SKM-1 treated with dmso at 0.1 percent for 144 hours (cell line): Measurements from ENCODE around the gene CRB2.

Experiments used
- DNase-seq: peaks from one replicate; lab custom pipeline; 2025; ENCODE audit not compliant: unreplicated experiment; lab: John Stamatoyannopoulos, UW

CRB2 gene

DNA sequence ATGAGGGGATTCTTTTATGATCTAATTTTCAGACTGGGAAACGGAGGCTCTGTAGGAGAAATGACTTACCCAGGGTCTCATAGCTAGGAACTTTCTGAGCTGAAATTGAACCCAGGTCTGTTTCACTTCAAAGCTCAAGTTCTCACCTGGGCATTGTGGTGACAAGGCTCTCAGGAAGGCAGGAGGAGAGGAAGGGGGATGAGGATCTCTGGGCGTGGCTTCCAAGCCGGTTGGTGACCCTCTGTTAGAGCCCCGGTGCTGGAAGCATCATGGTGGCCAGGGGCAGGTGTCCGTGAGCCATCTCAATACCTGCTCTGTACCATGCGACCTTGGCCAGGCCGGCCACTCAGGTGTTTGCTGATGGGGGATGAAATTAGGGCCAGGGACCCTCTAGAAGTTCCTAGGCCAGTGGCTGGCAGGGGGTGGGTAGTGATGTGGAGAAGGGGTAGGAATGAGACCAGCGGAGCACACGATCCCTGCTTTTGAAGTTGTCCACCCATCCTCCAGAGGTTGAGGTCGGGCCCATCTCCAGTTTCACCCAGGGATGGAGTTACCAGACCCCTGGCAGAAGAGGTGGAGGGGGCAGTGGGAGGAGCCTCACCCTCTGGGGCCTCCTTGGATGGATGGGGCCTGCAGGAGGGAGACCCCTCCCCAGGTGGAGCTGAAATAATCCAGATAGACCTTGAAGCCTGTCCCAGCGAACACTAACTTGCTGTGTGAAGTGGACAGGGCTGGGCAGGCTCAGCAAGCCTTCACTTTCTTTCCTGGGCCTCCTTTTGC is 5.9 kb downstream of the CRB2 start:
- no peak for DNase-seq

DNA sequence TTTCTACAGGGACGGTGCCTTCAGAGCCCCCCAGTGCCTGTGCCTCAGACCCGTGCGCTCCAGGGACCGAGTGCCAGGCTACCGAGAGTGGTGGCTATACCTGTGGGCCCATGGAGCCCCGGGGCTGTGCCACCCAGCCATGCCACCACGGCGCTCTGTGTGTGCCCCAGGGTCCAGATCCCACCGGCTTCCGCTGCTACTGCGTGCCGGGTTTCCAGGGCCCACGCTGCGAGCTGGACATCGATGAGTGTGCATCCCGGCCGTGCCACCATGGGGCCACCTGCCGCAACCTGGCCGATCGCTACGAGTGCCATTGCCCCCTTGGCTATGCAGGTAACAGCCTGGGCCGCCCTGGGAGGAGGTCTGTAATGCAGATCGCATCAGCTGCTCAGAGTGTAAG is 6.9 kb downstream of the CRB2 start:
- DNase-seq: no peak

DNA sequence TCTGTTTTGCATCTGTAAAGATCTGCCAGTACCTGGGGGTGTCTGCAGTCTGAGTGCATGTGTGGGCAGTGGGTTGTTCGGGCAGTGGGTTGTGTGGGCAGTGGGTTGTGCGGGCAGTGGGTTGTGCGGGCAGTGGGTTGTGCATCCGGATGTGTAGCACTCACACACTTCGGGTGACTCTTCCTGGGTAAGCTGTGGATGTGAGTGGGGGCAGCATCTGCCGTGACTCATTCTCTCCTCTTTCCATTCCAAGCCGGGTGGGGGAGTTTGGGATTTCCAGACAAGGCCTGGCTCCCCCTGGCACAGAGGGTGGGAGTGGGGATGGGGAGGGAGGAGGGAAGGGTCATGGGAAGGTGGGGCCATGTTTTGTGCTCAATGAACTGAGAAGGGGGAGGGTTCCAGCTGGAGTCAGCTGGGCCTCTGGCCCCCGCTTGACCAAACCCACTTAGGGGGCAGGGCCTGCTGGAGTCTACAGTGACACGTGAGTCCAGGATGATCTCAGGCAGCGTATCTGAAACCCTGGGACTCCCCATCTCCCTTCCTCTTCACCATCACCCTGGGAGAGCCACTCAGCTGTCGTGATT is 8.3 kb downstream of the CRB2 start:
- DNase-seq: no peak

DNA sequence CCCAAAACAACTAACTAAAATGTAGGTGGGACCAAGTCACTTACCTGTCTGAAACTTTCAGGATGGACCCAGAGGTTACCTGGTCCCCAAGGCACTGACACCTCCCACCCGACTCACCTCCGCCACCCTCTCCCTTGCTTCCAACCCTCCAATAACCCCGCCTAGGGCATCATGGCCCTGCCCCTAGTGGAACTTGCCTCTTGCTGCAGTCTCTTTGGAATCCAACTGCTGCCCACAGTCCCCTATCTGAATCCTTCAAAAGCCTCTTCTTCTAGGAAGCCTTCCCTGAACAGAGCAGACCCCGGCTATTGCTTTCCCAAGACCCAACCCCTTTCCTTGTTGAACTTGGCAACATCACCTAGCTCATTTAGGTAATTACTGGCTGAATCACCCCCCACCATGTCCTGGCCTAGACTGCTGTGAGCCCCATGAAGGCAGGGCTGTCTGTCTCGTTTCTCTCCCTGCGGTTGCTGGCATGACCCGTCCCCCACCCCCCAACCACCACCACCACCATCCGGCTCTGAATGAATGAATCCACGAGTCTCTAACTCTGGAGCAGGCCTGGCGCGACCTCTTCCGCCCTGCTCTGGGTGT is 9.4 kb downstream of the CRB2 start:
- no peak for DNase-seq

DNA sequence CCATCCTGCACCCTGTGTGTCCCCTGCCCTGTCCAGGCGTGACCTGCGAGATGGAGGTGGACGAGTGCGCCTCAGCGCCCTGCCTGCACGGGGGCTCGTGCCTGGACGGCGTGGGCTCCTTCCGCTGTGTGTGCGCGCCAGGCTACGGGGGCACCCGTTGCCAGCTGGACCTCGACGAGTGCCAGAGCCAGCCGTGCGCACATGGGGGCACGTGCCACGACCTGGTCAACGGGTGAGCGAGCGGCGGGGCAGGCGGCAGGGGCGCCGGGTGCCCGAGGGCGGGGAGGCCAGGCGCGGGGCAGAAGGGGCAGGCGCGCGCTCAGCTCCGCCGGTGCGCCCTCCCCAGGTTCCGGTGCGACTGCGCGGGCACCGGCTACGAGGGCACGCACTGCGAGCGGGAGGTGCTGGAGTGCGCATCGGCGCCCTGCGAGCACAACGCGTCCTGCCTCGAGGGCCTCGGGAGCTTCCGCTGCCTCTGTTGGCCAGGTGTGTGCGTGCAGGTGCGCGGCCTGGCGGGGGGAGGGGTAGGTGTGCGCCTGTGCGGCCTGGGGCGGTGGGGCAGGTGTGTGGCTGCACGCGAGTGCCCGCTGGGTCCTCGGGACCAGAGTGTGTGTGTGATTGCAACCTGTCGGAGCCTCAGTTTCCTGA is 10.0 kb downstream of the CRB2 start:
- no peak for DNase-seq

DNA sequence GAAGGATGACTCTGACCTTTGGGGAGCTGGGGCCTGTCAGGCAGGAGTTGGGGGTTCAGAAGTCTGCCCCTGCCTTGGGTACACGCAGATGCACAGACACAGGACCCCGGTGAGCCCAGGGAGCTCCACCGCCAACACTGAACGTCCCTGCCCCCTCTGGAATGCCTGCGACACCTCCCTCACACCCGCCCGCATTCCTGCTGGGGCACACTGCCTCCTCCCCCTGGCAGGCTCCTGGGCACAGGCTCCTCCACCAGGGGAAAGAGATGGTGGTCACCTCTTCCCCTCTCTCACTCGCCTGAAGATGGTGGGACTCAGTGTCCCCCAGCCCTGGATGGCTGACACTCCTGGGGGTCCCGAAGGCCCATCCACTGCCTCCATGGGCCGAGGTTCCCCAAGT is 12.0 kb downstream of the CRB2 start:
- no peak for DNase-seq

DNA sequence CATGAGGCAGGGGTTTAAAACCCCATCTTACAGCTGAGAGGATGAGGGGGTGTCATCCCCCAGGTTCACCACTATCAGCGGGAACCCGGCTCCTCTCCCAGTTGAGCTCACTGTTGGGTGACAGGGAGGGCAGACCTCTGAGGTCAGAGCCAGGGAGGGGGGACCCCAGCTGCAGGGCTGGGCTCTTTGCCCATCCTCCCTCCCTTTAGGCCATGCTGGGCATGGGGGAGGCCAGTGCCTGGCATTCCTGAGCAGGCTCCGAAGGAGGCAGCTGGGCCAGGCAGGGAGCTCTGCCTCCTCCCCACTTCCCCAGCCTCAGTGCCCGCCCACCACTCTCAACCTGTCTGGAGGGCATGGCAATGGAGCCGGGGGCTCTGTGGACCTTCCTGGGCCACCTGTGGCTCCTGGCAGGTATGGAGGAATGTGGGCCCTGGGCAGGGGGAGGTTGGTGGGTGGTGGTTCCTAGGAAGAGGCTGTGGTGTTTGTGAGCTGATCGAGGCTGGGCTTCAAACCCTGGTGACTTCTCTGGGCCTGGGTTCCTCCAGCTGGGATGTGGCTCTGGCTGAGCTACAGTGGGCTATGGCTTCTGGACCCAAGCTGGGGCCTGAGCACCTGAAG is 12.6 kb downstream of the CRB2 start:
- no peak for DNase-seq

DNA sequence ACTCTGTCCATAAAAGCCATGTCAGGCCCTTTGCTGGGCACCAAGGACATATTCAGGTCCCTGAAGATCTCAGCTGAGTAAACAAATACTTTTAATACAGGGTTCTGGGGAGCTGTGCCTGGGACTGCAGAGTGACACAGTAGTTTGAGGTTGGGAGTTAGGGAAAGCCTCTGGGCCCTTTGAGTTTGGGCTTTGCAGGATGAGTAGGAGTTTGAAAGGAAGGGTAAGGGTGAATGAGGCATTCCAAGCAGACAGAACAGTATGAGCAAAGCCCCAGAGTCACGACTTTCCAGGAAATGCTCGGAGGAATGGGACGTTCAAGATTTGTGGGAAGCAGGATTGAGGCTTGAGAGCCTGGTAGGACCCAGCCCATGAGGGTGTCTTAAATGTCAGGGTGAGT is 13.3 kb downstream of the CRB2 start:
- no peak for DNase-seq

DNA sequence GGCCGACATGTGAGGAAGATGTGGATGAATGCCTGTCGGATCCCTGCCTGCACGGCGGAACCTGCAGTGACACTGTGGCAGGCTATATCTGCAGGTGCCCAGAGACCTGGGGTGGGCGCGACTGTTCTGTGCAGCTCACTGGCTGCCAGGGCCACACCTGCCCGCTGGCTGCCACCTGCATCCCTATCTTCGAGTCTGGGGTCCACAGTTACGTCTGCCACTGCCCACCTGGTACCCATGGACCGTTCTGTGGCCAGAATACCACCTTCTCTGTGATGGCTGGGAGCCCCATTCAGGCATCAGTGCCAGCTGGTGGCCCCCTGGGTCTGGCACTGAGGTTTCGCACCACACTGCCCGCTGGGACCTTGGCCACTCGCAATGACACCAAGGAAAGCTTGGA is 14.1 kb downstream of the CRB2 start:
- DNase-seq: no peak

DNA sequence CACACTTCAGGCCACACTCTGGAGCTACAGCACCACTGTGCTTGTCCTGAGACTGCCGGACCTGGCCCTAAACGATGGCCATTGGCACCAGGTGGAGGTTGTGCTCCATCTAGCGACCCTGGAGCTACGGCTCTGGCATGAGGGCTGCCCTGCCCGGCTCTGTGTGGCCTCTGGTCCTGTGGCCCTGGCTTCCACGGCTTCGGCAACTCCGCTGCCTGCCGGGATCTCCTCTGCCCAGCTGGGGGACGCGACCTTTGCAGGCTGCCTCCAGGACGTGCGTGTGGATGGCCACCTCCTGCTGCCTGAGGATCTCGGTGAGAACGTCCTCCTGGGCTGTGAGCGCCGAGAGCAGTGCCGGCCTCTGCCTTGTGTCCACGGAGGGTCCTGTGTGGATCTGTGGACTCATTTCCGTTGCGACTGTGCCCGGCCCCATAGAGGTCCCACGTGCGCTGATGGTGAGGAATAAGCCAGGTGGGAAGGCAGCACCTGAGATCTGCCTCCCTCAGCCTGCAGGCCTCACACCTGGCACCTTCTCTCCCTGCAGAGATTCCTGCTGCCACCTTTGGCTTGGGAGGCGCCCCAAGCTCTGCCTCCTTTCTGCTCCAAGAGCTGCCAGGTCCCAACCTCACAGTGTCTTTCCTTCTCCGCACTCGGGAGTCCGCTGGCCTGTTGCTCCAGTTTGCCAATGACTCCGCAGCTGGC is 14.7 kb downstream of the CRB2 start:
- no peak for DNase-seq

DNA sequence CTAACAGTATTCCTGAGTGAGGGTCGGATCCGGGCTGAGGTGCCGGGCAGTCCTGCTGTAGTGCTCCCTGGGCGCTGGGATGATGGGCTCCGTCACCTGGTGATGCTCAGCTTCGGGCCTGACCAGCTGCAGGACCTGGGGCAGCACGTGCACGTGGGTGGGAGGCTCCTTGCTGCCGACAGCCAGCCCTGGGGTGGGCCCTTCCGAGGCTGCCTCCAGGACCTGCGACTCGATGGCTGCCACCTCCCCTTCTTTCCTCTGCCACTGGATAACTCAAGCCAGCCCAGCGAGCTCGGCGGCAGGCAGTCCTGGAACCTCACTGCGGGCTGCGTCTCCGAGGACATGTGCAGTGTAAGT is 15.2 kb downstream of the CRB2 start:
- DNase-seq: no peak

DNA sequence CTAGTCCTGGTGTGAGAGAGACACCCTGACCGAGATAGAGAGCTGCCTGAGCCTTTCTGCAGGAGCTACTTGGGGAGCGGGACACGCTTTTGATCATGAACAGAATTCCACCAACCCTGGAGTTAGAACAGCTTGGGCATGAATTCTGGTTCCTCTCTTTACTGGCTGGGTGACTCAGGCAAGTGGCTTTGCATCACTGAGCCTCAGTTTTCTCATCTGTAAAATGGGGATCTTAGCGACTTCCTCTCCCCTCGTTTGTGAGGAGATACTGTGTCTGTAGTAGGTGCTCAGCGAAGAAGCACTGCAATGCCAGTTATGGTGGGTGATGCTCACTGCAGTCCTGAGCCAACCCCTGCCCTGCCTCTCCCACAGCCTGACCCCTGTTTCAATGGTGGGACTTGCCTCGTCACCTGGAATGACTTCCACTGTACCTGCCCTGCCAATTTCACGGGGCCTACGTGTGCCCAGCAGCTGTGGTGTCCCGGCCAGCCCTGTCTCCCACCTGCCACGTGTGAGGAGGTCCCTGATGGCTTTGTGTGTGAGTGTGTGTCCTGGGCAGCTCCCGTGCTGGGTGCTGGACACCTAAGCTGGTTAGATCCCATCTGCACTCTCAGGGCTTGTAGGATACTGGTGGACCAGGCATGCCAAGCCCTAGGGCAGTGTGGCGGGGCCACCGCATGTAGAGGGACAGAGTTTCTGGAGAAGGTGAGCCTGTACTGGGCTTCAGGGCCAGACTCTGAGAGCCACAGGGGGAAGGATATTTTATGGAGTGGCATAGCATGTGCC is 16.0 kb downstream of the CRB2 start:
- DNase-seq: no peak

DNA sequence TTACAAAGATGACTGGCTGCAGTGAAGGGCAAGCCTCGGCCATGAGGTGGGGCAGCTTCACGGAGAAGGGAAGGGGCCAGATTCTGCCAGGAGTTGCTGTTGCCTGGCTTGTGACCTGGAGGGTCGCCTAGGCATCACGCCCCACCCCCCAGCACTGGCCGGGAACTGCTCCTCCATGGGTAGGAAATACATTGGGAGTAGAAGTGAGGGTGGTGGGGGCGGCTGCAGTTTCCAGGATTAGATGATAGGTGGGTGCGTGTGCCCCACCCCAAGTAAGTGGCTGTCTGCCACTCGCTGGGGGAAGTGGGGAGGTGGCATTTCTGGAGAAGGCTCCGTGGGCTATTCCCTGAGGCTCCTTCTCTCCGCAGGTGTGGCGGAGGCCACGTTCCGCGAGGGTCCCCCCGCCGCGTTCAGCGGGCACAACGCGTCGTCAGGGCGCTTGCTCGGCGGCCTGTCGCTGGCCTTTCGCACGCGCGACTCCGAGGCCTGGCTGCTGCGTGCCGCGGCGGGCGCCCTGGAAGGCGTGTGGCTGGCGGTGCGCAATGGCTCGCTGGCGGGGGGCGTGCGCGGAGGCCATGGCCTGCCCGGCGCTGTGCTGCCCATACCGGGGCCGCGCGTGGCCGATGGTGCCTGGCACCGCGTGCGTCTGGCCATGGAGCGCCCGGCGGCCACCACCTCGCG is 16.9 kb downstream of the CRB2 start:
- DNase-seq: no peak

DNA sequence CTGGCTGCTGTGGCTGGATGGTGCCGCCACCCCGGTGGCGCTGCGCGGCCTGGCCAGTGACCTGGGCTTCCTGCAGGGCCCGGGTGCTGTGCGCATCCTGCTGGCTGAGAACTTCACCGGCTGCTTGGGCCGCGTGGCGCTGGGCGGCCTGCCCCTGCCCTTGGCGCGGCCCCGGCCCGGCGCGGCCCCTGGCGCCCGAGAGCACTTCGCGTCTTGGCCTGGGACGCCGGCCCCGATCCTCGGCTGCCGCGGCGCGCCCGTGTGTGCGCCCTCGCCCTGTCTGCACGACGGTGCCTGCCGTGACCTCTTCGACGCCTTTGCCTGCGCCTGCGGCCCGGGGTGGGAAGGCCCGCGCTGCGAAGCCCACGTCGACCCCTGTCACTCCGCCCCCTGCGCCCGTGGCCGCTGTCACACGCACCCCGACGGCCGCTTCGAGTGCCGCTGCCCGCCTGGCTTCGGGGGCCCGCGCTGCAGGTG is 17.5 kb downstream of the CRB2 start:
- no peak for DNase-seq

DNA sequence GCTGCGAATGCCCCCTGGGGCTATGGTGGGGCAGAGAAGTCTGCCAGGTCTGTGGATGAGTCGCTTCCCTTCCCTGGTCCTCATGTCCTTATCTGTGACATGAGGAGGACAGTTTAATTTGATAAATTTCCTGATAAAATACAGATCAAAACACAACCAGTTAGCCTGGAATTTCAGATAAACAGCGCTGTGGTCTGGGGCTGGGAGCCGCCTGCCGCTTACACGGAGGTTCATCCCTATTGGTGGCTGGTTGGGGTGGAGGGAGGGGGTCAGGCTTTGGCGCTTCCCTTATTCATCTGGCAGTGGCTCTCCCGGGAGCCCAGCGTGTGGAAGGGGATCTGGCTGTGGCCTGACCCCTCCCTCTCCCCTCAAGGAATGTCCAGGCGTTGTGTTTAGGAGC is 17.9 kb downstream of the CRB2 start:
- DNase-seq: no peak

DNA sequence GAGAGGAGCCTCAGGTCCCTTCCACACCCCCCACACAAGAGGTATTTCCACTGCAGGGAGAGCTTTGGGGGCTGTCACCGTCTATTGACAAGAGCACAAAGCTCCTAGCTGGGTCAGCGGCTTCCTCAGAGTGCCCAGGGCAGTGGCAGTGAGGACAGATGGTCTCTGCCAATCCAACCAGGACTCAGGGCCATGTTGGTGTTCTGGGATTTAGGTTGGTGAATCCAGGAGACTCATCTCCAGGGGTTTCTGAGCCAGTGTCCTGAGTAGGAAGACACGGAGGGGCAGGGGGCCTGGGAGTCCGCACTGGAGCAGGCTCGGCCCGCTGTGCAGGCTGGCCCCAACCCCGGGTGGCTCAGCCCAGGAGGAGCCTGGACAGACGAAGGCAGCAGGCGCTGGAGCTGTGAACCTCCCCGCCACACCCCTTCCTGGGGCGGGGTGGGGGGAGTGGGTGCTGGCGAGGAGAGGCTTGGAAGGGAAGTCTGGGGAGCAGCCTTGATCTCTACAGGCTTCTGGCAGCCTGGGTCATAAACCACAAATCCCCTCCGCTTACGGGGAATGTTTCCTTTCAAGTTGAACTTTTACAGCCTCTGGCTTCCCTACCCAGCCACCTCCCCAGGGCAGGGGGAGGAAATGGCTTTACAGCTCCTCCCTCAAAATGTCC is 19.6 kb downstream of the CRB2 start:
- peak; percentile 30 for DNase-seq

DNA sequence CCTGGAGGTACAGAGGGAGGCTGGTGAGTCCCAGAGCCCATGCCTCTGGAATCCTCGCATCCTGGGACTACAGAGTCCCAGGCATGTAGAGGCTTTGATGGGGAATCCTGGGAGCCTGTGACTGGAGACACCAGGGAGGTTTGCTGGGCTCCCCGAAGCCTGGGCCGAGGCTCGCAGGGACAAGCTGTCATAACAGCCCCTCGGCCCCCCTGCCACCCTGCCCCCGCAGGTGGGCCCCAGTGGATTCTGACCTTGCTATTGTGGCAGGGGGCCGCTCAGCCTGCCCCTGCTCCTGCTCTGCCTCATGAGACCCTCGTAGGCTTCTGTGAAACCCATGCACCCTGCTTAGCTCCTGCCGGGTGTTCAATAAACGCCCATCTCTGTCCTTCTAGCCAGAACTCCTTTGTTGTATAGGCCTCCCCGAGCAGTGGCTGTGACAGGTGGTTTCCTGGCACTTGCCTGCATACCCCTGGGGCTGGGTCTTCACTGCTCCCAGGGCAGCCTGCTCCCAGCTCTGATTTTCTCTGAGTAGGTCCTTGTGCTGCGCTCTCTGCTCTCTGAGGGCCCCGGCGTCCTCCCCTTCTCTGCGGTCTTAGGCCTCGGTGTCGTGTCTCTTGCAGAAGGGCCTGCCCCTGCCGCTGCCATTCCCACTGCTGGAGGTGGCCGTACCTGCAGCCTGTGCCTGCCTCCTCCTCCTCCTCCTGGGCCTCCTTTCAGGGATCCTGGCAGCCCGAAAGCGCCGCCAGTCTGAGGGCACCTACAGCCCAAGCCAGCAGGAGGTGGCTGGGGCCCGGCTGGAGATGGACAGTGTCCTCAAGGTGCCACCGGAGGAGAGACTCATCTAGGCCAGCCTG is 20.4 kb downstream of the CRB2 start:
- no peak for DNase-seq
